ENCODE data around the gene SNTG2.

Gene SNTG2

DNA sequence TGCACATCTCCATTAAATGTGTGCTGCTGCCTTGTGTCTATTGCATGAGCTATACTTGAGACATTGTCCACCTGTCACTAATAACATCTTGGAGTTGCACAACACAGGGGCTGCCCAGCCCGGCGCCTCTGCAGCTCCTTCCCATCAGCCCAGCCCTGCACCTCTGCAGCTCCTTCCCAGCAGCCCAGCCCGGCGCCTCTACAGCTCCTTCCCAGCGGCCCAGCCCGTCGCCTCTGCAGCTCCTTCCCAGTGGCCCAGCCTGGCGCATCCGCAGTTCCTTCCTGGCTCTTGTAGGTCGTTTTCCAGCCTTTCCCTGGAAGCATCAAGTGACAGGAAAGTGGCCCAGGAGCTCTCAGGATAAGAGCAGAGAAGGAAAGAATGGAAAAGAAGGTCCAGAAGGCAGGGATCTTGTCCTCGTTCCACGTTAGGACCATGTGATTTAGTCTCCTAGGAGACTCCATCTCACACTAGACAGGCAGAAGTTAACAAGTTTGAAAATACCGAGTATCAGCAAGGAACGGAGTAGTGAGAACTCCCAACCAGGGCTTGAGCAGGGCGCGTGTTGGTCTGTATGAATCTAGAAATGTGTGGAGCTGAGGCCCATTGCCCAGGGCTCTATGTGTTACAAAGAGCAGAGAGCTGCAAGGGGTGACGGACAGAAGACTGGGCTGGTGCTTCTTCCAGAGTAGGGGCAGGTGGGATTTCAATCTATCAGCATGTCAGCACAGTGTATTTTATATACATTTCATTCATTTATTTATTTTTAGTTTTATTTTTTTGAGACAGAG lies 346.9 kb downstream of the SNTG2 start:
- no peak overlapping the region for H3K9ac ChIP-seq (ENCODE audit: low read length)
- no peaks in the 10 kb centered on the region for H3K27me3 ChIP-seq (ENCODE audit: control insufficient read depth in 1 of 2, insufficient read depth in 2 of 2, low read length in 2 of 2)
- no peaks in the 10 kb centered on the region for H3K36me3 ChIP-seq (ENCODE audit: insufficient read depth, low read length)
- no peak overlapping the region for H3K4me3 ChIP-seq (ENCODE audit: low read depth in 1 of 2, low read length in 2 of 2)
- H3K9me3 ChIP-seq (ENCODE audit: low read length): no peaks in the 10 kb centered on the region
- H3K4me1 ChIP-seq (ENCODE audit: insufficient read depth, low read length): no peaks in the 10 kb centered on the region
- no peak overlapping the region for H3K27ac ChIP-seq (ENCODE audit: low read depth, low read length)

DNA sequence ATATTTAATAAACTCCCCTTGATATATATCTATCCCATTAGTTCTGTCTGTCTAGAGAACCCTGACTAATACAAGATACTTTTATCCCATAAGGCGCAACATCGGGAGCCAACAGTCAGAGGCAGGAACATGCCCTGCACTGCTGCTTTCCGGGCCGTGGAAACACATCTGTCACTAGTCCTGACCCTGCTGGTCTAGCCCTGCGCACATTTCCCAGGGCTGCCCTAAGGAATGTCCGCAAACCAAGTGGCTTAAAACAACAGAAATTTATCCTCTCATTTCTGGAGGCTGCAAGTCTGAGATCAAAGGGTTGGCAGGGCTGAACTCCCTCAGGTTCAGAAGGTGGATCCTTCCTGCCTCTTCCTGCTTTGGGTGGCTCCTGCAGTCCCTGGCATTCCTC lies 348.4 kb downstream of the SNTG2 start:
- Histone ChIP-seq H3K36me3 (ENCODE audit: insufficient read depth, low read length) (no peaks in the 10 kb centered on the region), H3K27ac (ENCODE audit: low read depth, low read length) (no peak overlapping the region), H3K27me3 (ENCODE audit: control insufficient read depth in 1 of 2, insufficient read depth in 2 of 2, low read length in 2 of 2) (no peaks in the 10 kb centered on the region), H3K9me3 (ENCODE audit: low read length) (no peaks in the 10 kb centered on the region), H3K4me1 (ENCODE audit: insufficient read depth, low read length) (no peaks in the 10 kb centered on the region), H3K4me3 (ENCODE audit: low read depth in 1 of 2, low read length in 2 of 2) (no peak overlapping the region), H3K9ac (ENCODE audit: low read length) (no peak overlapping the region)

DNA sequence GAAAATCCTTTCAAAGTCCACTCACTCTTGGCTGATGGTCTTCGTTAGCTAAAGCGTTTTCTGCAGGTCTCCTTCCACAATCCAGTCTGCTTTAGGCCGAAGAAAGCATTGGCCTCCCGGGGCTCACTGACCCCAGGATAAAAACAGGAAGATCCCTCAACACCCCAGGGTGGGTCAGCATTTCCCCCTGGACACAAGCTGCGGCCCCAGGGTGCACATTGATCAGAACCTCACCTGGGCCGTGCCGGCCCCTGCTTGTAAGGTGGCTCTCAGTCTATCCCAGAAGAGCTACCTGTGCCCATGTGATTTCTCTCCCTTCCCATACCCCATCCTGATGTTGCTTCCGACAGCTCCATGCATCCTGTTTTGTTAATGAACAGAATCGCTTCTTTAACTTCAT lies 349.6 kb downstream of the SNTG2 start:
- Histone ChIP-seq H3K36me3 (ENCODE audit: insufficient read depth, low read length) (no peaks in the 10 kb centered on the region), H3K4me3 (ENCODE audit: low read depth in 1 of 2, low read length in 2 of 2) (no peak overlapping the region)

DNA sequence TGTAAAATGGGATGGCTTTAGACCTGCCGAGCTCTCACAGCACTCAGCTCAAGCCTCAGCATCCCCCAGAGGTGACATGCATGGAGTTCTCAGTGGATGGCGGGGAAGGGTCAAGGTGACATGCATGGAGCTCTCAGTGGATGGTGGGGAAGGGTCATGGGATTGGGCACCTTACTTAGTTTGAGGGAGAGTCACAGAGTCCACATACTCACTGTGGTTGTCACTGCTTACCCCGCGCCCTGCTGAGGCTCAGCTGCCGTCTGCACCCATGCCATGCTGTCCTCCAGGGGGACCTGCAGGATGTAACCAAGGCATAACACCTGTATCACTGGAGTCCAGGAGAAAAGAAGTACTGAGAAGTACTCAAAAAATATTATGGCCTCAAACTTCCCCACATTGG lies 350.4 kb downstream of the SNTG2 start:
- Histone ChIP-seq H3K9me3 (ENCODE audit: low read length) (no peaks in the 10 kb centered on the region), H3K36me3 (ENCODE audit: insufficient read depth, low read length) (no peaks in the 10 kb centered on the region), H3K27ac (ENCODE audit: low read depth, low read length) (no peak overlapping the region), H3K27me3 (ENCODE audit: control insufficient read depth in 1 of 2, insufficient read depth in 2 of 2, low read length in 2 of 2) (no peaks in the 10 kb centered on the region), H3K4me3 (ENCODE audit: low read depth in 1 of 2, low read length in 2 of 2) (no peak overlapping the region), H3K9ac (ENCODE audit: low read length) (no peak overlapping the region), H3K4me1 (ENCODE audit: insufficient read depth, low read length) (no peaks in the 10 kb centered on the region)

More for the DNA sequence above, 349.6 kb downstream of the SNTG2 start:
- H3K4me1 ChIP-seq (ENCODE audit: insufficient read depth, low read length): no peaks in the 10 kb centered on the region
- no peak overlapping the region for H3K27ac ChIP-seq (ENCODE audit: low read depth, low read length)
- H3K27me3 ChIP-seq (ENCODE audit: control insufficient read depth in 1 of 2, insufficient read depth in 2 of 2, low read length in 2 of 2): no peaks in the 10 kb centered on the region
- no peak overlapping the region for H3K9ac ChIP-seq (ENCODE audit: low read length)
- H3K9me3 ChIP-seq (ENCODE audit: low read length): no peaks in the 10 kb centered on the region

DNA sequence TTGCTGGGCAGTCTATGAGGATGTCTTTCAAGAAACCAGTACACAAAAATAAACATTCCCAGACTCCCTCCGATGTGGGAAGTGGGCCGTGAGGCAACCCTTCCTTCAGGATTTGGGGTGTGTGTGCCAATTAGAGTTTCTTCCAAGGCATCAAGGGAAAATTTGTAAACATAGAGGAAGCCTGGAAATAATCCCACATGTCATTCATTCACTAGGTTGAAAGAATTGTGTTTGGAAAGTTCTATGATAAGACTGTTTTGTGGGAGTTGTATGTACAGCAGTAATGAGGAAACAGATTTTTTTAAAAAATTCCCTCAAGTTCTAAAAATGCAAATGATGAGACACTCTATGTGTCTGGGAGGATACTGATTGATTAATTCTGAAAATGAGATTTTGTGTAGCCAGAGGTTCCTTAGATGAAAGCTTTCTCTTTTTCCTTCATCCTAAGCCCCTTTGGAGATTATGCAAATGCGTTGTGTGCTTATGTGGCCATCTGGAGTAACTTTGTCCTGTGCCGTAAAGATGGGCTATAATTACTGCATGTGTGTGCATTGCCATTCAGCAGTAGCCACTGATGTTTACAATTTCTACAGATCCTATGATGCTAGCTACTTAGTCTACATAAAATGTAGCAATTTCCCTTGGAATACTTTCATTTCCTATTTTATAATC lies 354.8 kb downstream of the SNTG2 start:
- Histone ChIP-seq H3K4me3 (ENCODE audit: low read depth in 1 of 2, low read length in 2 of 2) (no peak overlapping the region), H3K36me3 (ENCODE audit: insufficient read depth, low read length) (no peaks in the 10 kb centered on the region), H3K27me3 (ENCODE audit: control insufficient read depth in 1 of 2, insufficient read depth in 2 of 2, low read length in 2 of 2) (no peaks in the 10 kb centered on the region), H3K9me3 (ENCODE audit: low read length) (no peaks in the 10 kb centered on the region), H3K4me1 (ENCODE audit: insufficient read depth, low read length) (no peaks in the 10 kb centered on the region), H3K27ac (ENCODE audit: low read depth, low read length) (no peak overlapping the region), H3K9ac (ENCODE audit: low read length) (no peak overlapping the region)

DNA sequence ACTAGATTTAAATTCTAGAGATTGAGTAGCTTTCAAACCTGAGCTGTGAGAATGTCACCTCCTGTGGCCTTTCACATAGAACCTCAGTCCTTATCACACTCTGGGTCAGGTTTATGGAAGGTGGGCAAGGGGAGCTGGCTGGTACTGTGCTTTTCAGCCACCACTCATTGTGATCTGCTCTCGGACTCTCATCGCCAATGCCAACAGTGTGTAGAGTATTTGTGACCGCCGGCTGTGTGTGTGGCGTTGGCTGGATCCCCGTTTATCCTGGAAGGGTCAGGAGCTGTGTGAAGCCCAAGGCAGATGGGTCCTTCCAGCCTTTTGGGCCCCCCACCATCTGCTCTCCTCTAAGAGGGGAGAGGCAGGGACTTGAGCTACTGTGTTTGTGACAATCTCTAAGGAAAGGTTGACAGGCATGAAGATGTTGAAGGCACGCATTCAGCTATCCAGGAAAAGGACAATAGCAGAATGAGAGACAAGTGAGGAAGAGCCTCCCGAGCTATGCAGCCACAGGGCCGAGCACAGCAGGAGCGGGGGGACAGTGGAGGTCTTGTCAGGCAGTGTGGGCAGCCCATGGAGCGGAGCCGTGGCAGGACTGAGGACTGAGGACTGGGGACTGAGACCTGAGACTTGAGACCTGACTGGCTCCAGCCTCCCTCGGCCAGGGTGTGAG lies 355.5 kb downstream of the SNTG2 start:
- Histone ChIP-seq H3K9ac (ENCODE audit: low read length) (no peak overlapping the region), H3K27ac (ENCODE audit: low read depth, low read length) (no peak overlapping the region), H3K36me3 (ENCODE audit: insufficient read depth, low read length) (no peaks in the 10 kb centered on the region)

DNA sequence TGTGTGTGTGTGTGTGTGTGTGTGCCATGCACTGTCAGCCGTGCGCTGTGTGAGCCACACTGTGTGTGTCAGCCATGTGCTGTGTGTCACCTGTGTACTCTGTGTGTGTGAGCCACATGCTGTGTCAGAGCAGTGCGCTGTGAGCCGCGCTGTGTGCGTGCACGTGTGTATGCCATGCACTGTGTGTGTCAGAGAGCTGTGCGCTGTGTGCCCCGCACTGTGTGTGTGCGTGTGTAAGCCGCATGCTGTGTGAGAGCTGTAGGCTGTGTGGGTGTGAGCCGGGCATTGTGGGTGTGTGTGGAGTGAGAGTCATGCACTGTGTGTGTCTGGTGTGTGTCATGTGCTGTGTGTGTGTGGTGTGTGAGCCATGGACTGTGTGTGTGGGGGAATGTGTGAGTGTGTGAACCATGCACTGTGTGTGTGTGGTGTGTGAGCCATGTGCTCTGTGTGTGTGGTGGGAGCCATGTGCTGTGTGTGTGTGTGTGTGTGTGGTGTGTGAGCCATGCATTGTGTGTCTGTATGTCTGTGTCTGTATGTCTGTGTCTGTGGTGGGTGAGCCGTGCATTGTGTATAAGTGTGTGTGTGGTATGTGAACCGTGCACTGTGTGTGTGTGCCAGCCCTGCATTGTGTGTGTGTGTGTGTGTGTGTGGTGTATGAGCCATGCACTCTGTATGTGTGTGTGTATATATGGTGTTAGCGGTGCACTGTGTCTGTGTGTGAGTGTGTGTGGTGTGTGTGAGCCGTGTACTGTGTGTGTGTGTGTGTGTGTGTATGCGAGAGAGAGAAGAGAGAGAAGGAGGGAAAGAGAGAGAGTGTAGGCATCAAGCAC lies 356.3 kb downstream of the SNTG2 start:
- no peaks in the 10 kb centered on the region for H3K4me1 ChIP-seq (ENCODE audit: insufficient read depth, low read length)

More for the DNA sequence above, 355.5 kb downstream of the SNTG2 start:
- Histone ChIP-seq H3K27me3 (ENCODE audit: control insufficient read depth in 1 of 2, insufficient read depth in 2 of 2, low read length in 2 of 2) (no peaks in the 10 kb centered on the region), H3K9me3 (ENCODE audit: low read length) (no peaks in the 10 kb centered on the region), H3K4me1 (ENCODE audit: insufficient read depth, low read length) (no peaks in the 10 kb centered on the region), H3K4me3 (ENCODE audit: low read depth in 1 of 2, low read length in 2 of 2) (no peak overlapping the region)

DNA sequence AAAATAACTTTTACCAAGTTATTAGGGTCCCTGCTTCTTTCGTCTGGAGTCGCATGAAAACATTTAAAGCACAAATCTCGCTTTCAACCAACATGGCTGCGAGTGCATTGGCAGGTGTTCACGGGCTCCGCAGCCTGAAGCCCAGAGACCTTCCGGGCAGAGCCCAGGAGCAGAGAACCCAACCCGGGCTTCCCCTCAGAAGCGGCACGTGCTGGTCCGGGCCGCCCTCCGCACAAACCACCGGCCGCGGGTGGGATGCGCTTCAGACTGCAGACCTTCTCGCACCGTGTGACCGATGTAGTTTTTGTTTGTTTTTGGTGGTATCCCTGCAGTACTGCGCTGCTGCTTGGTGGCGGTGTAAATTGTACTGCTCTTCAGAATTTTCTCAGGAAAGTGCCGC lies 357.0 kb downstream of the SNTG2 start:
- Histone ChIP-seq H3K9me3 (ENCODE audit: low read length) (no peaks in the 10 kb centered on the region), H3K9ac (ENCODE audit: low read length) (no peak overlapping the region), H3K27ac (ENCODE audit: low read depth, low read length) (no peak overlapping the region), H3K4me3 (ENCODE audit: low read depth in 1 of 2, low read length in 2 of 2) (no peak overlapping the region), H3K27me3 (ENCODE audit: control insufficient read depth in 1 of 2, insufficient read depth in 2 of 2, low read length in 2 of 2) (no peaks in the 10 kb centered on the region), H3K36me3 (ENCODE audit: insufficient read depth, low read length) (no peaks in the 10 kb centered on the region), H3K4me1 (ENCODE audit: insufficient read depth, low read length) (no peaks in the 10 kb centered on the region)

More for the DNA sequence above, 356.3 kb downstream of the SNTG2 start:
- Histone ChIP-seq H3K27ac (ENCODE audit: low read depth, low read length) (no peak overlapping the region), H3K9me3 (ENCODE audit: low read length) (no peaks in the 10 kb centered on the region), H3K27me3 (ENCODE audit: control insufficient read depth in 1 of 2, insufficient read depth in 2 of 2, low read length in 2 of 2) (no peaks in the 10 kb centered on the region), H3K4me3 (ENCODE audit: low read depth in 1 of 2, low read length in 2 of 2) (no peak overlapping the region), H3K36me3 (ENCODE audit: insufficient read depth, low read length) (no peaks in the 10 kb centered on the region), H3K9ac (ENCODE audit: low read length) (no peak overlapping the region)

DNA sequence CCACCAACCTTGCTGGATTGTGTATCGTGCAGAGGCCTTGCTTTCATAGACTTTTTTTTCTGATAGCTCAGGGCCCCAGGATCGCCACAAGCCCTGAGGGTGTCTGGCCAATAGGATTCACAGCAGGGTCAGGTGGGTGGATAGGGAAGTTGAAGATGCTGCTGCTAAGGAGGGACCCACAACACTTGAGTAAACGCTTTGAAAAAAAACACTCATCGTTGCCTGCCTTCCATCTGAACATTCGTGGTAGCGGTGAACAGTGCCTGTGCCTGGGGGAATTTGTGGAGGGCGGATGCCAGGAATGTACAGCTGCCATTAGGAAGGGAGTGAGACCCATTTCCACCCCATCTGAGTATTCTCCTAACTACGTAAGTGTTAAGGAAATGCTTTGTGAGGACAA lies 358.0 kb downstream of the SNTG2 start:
- H3K36me3 ChIP-seq (ENCODE audit: insufficient read depth, low read length): no peaks in the 10 kb centered on the region
- H3K27me3 ChIP-seq (ENCODE audit: control insufficient read depth in 1 of 2, insufficient read depth in 2 of 2, low read length in 2 of 2): no peaks in the 10 kb centered on the region
- no peaks in the 10 kb centered on the region for H3K9me3 ChIP-seq (ENCODE audit: low read length)
- no peak overlapping the region for H3K4me3 ChIP-seq (ENCODE audit: low read depth in 1 of 2, low read length in 2 of 2)
- no peaks in the 10 kb centered on the region for H3K4me1 ChIP-seq (ENCODE audit: insufficient read depth, low read length)
- no peak overlapping the region for H3K9ac ChIP-seq (ENCODE audit: low read length)
- H3K27ac ChIP-seq (ENCODE audit: low read depth, low read length): no peak overlapping the region

DNA sequence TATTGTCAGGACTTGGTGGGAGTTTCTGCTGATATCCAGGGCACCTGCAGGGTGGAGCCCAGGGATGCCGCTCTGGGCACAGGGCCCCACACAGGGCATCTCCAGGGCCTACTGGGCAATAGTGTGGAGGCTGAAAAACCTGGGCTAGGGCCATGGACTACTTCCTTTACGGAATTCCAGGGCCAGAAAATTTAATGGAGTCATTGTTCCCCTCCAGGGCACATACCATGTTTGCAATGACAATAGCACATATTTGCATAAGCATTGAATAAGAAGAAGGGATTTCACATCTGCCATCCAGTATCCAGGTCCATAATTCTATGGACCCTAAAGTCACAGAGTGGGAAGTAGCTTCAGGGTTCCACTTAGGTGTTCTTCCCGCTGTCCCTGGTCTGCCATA lies 358.9 kb downstream of the SNTG2 start:
- H3K4me1 ChIP-seq (ENCODE audit: insufficient read depth, low read length): no peaks in the 10 kb centered on the region
- H3K27ac ChIP-seq (ENCODE audit: low read depth, low read length): no peak overlapping the region
- no peaks in the 10 kb centered on the region for H3K36me3 ChIP-seq (ENCODE audit: insufficient read depth, low read length)
- H3K9me3 ChIP-seq (ENCODE audit: low read length): no peaks in the 10 kb centered on the region
- no peaks in the 10 kb centered on the region for H3K27me3 ChIP-seq (ENCODE audit: control insufficient read depth in 1 of 2, insufficient read depth in 2 of 2, low read length in 2 of 2)
- H3K4me3 ChIP-seq (ENCODE audit: low read depth in 1 of 2, low read length in 2 of 2): no peak overlapping the region
- H3K9ac ChIP-seq (ENCODE audit: low read length): no peak overlapping the region

DNA sequence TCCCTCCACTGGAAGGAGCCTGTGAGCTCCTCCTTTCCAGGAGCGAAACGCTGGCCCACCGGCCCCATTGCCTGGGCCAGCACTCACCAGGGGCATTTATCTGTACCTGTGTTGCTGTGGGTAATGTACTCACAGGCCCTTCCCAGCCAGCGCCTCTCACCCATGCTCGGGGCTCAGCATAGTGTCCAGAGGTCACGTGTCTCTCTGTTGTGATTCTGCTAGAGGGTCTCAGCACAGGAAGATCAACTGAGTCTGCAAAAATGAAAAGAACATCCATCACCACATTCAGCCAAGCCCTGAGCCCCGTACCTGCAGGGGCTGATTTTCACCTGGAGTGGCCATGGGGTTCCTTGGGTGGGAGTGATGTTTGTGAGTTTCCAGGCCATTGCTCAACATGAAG lies 359.6 kb downstream of the SNTG2 start:
- no peak overlapping the region for H3K27ac ChIP-seq (ENCODE audit: low read depth, low read length)
- no peaks in the 10 kb centered on the region for H3K9me3 ChIP-seq (ENCODE audit: low read length)
- no peaks in the 10 kb centered on the region for H3K36me3 ChIP-seq (ENCODE audit: insufficient read depth, low read length)
- no peaks in the 10 kb centered on the region for H3K4me1 ChIP-seq (ENCODE audit: insufficient read depth, low read length)
- no peak overlapping the region for H3K9ac ChIP-seq (ENCODE audit: low read length)
- H3K27me3 ChIP-seq (ENCODE audit: control insufficient read depth in 1 of 2, insufficient read depth in 2 of 2, low read length in 2 of 2): no peaks in the 10 kb centered on the region
- no peak overlapping the region for H3K4me3 ChIP-seq (ENCODE audit: low read depth in 1 of 2, low read length in 2 of 2)
